Kidney glomerular epithelial cell (primary cell): ENCODE measurements around the gene RAB11FIP4.

ENCODE experiments used
- DNase-seq: peaks from one replicate; lab custom pipeline; 2025; lab: John Stamatoyannopoulos, UW

The RAB11FIP4 gene

DNA sequence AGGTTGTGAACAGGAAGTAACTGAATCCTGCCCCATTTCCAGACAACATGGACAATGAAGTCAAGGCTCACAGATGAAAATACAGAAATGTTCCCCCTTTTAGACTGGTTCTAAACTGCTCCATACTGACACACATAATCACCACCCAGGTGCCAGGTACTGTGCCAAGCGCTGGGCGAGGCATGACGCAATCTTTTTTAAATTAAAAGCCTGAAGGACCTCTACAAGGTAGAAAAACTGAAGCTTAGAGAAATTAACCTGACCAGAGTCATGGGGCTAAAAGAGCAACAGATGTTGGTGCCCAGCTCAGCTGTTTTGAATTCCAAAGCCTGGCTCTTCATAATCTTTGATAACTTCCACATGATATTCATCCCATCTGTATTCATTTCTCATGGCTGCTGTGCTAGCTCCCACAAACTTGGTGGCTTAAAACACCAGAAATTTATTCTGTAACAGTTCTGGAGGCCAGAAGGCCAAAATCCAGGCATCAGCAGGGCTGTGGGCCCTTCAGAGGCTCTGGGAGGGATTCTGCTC is 4.9 kb upstream of the RAB11FIP4 start:
- no peak for DNase-seq

DNA sequence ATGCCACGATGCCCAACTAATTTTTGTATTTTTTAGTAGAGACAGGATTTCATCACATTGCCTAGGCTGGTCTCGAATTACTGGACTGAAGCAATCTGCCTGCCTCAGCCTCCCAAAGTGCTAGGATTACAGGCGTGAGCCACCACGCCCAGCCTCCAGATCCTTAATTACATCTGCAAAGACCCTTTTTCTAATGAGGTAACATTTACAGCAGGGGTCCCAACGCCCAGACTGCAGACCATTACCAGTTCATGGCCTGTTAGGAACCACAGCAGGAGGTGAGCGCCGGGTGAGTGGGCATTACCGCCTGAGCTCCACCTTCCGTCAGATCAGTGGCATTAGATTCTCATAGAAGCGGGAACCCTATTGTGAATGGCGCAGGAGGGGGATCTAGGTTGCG is 4.0 kb upstream of the RAB11FIP4 start:
- DNase-seq: no peak

DNA sequence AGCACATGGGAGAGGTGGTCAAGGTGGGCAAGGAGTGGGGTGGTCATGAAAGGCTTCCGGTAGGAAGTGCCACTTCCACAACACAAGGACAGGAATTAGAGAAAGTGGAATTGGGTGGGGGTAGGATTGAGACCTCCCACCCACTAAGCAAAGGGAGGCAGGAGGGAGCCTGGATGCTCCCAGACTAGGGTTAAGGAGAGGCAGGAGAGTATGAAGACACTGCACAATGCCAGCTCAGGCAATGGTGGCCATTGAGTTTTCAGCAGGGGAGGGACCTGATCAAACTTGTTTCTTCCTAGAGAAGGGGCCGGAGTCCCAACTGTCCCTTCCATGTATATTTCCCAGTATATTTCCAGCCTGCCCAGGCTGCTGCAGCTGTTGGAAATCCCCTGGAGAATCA is 3.1 kb upstream of the RAB11FIP4 start:
- DNase-seq: no peak

DNA sequence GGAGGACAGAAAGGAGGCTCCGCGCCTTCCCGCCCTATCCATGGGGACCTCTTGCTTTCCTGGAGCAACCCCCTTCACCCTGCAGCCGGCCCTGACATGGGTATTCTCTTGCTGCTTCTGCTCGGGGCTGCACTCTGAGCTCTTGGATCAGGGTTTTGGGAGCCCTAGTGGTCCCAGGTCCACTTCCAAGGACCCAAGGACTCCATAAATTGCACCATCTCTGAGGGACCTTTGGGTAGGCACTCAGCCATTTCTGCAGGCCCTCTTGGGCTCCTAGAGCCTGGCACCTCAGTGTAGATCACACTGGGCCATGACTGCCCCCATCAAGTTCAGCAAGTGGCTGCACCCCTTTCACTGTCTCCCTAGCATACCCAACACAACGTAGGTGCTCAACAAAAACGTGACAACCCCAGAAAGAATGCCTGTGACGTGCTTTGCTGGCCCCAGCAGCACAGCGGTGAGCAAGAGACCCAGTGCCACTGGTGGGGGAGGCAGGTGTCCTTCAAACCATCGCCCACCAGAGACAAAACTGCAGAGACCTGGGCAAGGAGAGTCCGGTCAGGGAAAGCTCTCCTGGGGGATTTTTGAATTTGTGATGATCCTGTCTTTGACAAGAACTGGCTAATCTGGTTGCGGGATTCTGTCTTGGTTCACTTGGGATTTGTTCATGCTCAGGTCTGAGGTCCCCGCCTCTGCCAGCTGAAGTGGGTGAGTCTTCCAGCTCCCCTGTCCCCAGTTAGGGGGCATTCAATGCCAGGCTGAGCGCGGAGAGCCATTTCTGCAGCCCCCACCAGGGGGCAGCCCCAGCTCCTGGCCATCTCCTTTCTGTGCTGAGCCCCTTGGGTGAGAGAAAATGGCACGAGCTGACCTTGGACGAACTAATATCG is 2.5 kb upstream of the RAB11FIP4 start:
- no peak for DNase-seq

DNA sequence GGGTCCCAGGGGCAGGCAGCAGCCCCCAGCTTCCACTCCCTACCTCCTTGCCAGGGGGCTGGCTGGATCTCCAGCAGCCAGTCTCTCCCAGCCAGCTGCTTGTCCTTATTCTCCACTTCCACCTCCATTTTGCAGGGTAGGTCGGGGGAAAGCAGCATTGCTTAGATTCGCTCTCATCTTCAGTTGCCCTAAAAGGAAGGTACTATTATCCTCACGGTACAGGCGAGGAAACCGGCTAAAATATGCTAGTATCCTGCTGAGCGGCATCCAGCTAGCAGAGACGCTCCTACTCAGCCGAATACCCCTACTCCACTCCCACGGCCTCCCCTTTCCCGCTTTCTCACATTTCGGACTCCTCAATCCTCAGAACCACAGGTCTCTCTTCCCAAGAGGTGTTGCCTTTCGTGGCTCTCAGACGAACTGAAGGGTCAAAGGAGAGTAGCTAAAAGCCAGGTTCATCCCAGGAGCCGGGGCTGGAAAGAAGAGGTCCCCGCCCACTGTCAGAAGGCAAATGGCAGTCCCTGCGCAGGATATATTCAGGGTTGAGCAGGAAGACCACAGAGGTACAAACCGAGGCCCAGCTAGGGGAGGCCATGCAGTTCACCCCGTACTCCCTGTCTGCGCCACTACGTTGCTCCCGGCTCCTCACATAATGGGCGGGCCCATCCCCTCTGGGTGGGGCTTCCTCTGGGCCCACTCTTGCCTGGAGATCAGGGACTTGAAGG is 1.7 kb upstream of the RAB11FIP4 start:
- no peak for DNase-seq

DNA sequence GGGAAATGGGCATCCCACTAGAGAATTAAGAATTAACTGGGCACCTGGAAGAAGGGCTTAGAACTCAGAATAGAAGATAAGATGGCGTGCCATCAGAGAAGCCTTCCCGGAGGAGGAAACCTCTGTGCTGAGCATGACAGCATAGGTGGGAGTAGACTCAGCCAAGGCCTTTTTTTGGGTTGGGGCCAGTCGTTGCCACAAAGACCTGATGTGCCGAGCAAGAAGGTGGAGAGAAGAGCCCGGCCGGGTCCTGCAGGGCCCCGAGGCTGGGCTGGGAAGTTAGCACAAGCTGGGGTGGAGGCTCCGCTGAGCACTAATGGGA is 1.1 kb upstream of the RAB11FIP4 start:
- DNase-seq: no peak

DNA sequence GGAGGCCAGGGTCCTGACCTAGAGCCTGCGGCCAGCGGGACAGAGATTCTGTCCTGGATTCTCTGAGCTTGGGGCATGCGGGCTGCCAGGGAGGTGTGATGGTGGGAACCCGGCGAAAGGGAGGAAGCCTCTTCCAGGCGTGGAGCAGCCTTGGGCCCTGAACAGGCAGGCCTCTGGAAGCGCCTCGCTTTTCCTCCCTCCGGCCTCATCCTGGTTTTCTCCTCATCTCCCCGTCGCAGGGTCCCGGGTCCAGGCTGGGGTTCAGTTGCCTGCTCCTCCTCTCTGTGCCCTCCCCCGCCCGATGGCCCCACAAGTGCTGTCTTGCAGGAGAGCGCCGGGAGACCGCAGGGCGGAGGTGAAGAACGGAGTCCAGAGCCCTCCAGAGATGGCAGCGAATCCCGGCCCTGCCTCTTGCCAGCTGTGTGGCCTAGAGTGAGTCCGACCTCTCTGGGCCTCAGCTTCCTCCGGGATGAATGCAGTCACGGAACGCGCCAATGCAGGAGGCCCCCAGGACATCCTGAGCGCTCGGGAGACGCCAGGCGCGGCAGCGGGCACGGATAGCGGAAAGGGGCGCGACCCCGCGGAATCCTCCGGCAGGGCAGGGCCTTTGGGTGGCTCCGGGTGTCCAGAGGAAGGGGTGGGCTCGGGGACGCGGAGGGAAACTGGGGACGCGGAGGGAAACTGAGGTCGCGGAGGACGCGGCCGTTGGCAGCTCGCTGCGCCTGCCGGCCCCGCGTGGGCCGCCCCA is 553 bp upstream of the RAB11FIP4 start:
- no peak for DNase-seq

DNA sequence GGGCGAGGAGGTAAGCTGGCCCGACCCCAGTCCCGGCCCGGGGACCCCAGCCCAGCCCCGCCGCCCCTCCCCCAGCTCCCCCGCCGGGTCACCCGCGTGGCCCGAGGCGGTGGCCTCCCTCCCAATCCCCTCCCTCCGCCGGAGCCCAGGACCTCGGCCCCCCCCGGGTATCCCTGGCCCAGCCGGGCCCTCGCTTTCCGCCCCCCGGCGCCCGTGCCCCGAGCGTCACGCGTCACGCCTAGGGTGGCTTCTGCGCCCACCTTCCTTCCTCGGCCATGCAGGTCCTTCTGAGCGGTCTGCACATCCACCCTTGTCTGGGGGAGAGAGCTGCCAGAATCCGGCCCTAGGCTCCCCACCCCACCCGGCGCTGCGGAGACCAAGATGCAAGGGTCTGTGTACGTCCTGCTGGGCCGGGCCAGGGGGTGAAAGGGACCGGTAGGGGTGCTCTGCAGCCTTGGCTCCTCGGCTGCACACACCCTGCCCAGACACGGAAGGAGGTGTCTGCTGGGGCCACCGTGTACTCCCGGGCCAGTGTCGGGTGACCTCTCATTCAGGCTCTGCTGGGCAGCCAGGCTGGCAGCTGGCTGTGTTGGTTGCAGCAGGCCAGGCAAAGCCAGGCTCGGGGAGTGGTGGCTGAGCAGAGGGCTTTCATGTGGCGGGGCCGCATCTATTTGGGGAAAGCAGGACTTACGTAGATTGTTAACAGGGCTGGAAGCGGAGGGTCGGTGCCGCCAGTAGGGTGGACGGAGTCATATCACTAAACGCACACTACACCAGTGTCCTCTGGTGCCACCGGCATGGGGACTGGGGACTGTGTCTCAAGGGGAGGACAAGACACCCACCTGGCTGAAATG is 754 bp downstream of the RAB11FIP4 start:
- DNase-seq: no peak

DNA sequence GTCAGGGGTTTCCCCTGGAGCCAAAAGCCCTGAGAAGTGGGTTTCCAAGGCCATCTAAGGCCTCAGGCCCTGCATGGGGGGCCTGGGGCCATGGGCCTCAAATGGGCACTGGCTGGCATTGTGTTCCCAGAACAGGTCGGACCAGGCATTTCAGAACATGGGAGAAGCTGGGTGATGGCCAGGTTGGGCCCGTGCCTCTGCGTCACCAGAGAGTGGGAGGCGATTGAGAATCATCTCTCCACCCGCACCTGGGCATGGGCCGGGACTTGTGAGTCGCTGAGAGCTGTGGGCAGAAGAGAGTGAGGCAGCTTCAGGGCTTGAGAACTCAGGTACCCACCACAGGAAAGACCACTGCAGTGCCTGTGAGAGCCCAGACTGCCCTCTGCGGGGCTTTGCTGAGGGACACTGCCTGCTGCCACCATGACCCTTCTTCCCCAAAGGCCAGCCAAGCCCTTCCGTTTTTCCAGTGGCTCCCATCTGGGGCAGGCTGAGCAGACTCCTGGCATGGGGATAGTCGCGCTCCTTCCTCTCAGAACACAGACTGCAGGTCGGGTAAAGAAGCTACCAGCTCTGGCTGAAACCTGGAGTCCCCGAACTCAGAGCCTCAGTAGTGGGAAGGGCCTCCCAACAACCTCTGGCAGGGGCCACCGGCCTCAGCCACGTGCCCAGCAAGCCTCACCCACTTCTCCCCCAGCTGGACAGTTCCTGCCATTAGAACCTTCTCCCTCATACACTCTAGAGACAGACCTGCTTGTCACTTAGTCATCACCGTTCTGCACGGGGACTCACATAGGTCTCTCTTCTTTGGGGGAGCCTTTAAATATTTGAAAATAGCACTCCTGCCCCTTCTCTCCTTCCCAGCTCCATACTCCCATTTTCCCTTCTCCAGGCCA is 1.6 kb downstream of the RAB11FIP4 start:
- no peak for DNase-seq

DNA sequence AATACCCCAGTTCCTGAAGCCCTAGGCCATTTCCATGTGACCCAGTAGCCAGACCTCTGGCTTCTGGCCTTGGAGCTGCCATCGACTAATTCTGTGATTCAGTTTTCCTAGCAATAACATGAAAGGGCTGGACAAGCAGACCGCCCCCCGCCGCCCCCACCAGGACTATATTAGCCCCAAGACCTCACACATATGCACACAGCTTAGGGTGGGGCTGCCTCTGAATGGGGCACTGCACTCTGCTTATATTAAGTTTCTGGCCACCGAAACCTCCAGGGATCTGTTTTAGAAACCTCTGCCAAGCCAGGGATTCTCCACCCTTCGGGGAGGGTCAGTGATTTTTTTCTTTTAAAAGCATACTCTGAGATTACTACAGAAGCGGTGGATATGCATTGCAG is 2.3 kb downstream of the RAB11FIP4 start:
- DNase-seq: no peak

DNA sequence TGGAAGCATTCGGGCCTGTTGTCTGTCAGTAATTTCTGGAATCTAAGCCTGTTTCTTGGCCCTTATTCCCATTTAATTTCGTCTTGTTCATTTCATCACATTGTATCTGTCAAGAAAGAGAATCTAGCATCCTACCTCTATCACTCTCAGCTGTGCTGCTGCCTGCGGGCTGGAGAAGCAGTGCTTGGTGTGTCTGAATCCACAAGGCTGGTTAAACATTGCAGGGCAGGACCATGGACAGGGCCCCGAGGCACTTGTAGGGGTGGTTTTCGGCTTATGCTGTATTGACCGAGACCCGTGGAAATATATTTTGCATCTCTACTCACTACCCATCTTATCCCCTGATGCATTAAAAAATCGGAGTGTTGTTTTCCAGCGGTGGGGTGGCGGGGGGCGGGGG is 3.1 kb downstream of the RAB11FIP4 start:
- DNase-seq: peak; percentile 39

DNA sequence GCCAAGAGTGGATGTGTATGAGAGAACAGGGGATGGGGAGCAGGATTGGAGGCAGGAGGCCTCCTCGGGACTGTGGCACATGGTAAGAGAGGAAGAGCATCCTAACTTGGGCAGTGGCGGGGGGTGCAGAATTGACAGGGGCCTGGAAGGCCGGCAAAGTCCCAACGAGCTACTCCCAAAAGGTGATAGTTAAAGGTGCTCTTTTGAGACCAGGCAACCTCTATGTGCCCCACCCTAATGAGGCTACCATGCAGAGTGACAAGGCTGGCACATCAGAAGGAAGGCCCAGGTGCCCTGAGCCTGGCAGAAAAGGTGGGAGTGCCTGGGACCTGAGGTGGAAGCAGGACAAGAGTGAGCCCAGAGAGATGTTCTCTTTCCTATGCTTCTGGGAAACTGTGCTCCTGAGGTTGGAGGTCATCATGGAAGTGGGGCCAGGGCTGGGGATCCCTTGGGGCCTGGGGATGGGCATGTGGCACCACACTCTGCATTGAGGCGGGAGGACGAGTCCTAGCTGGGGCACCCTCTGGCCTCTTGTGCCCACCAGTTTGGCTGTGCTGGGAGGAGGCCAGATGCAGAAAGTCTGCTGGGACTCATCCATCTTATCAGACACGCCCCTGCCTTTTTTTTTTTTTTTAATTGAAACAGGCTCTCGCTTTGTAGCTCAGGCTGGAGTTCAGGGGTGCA is 5.9 kb downstream of the RAB11FIP4 start:
- DNase-seq: no peak

DNA sequence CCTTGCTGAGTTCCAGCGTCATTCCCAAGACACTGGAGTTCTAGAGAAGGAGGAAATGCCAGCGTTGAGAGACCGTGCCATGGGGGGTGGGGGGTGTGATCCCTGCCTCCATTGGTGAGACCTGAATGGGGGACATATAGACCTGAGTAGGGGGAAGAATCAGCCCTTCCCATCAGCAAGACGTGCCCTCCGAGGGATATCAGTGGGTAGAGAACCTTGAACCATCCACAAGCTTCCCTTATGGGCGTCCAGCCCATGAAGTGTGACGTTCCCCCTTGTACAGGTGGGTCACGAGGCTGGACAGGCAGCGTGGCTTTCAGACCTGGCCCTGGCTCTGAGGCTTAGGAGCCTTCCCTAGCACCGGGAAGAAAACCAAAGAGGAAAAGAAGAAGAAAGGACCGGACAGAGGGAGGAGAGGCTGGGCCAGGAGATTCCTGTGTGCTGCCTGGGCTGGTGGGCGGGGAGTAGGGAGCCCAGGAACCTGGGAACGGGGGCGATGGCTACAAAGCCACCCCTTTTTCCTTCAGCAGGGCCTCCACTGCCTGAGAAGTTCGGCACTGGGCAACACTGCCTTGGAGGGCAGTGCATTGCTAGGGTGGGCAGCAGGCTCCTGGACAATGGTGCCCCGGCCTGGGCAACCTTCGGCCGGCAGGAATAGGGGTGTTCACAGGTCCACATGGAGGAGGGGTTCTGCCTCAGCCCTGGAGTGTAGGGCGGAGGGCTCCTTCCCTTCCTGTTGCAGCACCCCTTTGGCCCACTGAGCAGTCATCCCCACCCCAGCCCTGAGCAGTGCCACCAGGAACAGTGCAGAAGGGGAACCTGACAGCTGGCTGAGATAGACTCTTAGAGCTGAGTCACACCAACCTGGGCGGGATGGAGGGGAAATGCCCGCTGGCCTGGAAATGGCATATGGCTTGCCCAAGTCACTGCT is 7.2 kb downstream of the RAB11FIP4 start:
- DNase-seq: no peak

DNA sequence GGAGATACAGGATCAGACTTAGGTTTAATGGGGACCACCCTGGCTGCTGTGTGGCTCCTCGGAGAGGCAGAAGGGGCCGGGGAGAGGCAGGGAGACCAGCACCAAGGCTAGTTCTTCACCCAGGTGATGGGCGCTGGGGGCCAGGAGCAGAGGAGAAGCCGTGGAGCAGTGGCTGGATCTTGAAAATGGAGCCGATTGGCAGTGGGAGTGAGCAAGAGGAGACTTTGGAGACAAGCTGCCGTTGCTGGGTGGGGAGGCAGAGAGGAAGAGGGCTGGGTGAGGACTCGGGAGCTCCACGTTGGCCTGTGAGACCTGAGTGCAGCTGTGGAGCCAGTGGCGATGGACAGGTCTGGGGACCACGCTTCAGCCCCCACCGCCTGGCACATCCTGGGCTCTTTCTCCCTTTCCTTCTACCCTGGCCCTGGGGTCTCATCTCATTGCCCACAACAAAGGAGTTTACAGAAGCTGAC is 9.0 kb downstream of the RAB11FIP4 start:
- DNase-seq: no peak

DNA sequence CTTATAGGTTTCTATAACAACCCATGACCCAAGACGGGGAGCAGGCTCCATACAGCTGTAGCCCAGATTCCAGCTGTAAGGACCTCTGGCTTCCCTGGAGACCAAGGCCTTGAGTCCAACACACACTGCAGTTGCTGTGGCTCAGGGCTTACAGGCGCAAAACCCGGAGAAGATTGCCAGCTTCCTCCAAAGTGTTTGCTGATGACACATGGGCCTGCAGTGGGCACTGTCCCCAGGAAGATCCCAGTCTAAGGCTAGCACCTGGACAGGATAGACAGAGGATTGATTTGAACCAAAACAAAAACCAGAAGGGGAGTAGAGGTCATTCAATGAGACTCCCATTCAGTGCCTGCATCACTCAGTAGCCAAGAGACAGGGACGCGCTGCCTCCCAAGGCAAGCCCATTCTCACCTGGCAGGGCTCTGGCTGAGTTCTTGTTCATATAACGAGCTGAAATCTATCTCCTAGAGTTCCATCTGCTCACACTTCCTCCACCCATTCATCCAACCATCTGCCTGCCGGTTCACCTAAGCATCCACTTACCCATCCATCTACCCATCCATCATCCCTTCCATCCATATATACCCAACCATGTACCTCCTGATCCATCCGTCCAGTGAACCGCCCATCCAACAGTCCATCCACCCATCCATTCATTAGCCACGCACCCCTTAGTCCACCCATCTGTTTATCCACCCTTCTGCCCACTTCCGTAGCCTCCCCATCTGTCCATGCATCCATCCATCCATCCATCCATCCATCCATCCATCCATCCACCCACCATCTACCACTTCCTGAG is 10.2 kb downstream of the RAB11FIP4 start:
- no peak for DNase-seq

DNA sequence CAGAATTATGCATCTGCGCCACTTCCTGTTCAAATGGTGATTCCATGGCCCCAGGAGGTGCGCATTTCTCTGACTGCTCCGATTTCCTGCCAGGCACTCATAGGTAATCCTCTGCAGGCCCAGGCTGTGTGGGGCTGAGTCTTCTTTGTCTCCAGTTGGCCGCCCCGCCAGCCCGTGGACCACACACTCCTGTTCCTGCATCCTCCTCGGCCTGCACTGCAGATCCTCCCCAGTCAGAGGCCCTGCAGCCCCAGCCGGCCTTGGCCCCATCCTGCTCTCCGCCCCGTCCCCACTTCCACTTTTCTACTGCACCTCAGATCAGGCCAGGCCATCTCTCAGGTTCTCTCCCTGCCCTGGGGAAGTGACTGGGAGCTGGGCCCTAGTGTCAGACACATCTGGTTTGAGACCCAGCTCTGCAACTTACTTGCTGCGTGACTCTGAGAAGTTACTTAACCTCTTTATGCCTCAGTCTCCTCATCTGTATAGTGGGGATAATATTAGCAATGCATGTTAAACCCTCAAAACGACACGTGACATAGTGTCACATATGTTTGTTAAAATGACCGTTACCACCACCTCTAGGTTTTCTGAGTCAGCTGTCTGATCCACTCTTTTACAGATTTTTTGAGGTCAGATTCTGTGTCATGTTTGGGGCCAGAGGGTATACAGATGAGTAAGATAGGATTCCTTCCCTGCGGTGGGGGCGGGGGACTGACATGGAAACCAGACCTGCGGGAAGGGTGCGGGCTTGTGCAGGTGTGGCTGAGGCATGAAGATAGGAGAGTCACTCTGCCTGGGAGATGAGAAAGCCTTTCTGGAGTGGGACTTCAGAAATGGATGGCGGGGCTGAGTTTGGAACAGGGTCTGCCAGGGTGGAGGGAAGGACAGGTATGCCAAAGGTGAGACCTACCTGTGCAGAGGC is 12.8 kb downstream of the RAB11FIP4 start:
- DNase-seq: no peak

DNA sequence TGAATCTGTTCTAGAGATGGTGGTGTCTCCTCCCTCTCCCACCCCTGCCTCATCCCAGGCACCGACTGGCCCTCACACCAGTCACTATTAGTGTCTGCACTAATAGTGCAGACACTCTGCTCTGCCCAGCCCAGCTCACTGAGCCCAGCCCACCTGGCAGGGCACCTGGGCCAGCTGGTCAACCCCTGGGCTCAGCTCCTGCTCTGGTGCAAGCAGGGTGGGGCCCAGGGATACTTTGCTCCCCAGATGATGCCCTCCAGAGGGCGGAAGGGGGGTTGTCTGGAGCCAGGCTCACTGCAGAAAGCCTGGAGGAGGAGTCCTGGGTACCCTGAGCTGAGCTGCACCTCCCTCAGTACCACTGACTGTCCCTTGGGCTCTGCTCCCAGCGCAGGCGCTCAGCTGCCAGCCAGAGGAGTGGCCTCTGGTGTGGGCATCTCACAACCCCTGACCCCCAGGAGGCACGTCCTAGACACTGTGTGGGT is 14.5 kb downstream of the RAB11FIP4 start:
- DNase-seq: no peak
